NCI-H345 treated with DMSO at 0.1 percent for 48 hours (cell line): ENCODE results near the gene SLC1A3.

Source experiments
- DNase-seq: peaks from one replicate; lab custom pipeline; 2025; ENCODE audit not compliant: unreplicated experiment; lab: John Stamatoyannopoulos, UW

SLC1A3 gene

GRCh38 chr5:36599986-36600779 is 6.2 kb upstream of the SLC1A3 start:
- no peak for DNase-seq

- no peak for DNase-seq
Measured at GRCh38 chr5:36600917-36601527, 5.4 kb upstream of the SLC1A3 start.

GRCh38 chr5:36602704-36603321 is 3.6 kb upstream of the SLC1A3 start:
- no peak for DNase-seq

GRCh38 chr5:36605241-36605640 is 1.2 kb upstream of the SLC1A3 start:
- no peak for DNase-seq

- DNase-seq: no peak
Measured at GRCh38 chr5:36606036-36606427, 374 bp upstream of the SLC1A3 start.

GRCh38 chr5:36607114-36607571 is 737 bp downstream of the SLC1A3 start:
- DNase-seq: no peak

- DNase-seq: no peak
Measured at GRCh38 chr5:36607838-36608783, 1.7 kb downstream of the SLC1A3 start.

- no peak for DNase-seq
Measured at GRCh38 chr5:36610621-36611020, 4.2 kb downstream of the SLC1A3 start.

- DNase-seq: no peak
Measured at GRCh38 chr5:36611520-36612274, 5.3 kb downstream of the SLC1A3 start.

- no peak for DNase-seq
Measured at GRCh38 chr5:36613241-36613640, 6.8 kb downstream of the SLC1A3 start.

GRCh38 chr5:36613771-36614656 is 7.6 kb downstream of the SLC1A3 start:
- no peak for DNase-seq

- DNase-seq: no peak
Measured at GRCh38 chr5:36614657-36615308, 8.4 kb downstream of the SLC1A3 start.

GRCh38 chr5:36619012-36619635 is 12.7 kb downstream of the SLC1A3 start:
- DNase-seq: no peak

GRCh38 chr5:36621985-36622384 is 15.6 kb downstream of the SLC1A3 start:
- DNase-seq: no peak

GRCh38 chr5:36623832-36624231 is 17.4 kb downstream of the SLC1A3 start:
- no peak for DNase-seq

GRCh38 chr5:36624277-36624676 is 17.9 kb downstream of the SLC1A3 start:
- DNase-seq: no peak

GRCh38 chr5:36628695-36629094 is 22.3 kb downstream of the SLC1A3 start:
- no peak for DNase-seq

GRCh38 chr5:36629729-36630128 is 23.3 kb downstream of the SLC1A3 start:
- no peak for DNase-seq
